Measurements from ENCODE around the gene C9orf85.

DNA sequence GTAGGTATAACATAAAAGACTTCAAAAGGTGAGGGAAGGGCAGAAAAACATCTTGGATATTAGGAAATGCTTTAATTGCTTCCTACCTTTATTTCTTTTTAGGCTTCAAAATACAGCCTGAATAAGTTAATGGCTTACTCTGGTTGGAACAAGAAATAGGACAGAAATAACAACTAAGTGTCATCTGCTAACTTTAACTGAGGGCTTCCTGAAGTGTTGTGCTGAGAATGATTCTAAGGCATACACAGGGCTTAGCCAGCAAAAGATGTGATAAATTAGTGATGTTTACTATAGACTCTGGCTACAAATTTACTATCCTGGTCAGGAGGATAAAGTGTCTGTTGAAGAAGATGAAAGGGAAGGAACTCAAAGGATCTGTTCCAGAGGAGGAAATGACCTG, 34.6 kb upstream of the C9orf85 start:
- TF ChIP-seq, protein P1, sequence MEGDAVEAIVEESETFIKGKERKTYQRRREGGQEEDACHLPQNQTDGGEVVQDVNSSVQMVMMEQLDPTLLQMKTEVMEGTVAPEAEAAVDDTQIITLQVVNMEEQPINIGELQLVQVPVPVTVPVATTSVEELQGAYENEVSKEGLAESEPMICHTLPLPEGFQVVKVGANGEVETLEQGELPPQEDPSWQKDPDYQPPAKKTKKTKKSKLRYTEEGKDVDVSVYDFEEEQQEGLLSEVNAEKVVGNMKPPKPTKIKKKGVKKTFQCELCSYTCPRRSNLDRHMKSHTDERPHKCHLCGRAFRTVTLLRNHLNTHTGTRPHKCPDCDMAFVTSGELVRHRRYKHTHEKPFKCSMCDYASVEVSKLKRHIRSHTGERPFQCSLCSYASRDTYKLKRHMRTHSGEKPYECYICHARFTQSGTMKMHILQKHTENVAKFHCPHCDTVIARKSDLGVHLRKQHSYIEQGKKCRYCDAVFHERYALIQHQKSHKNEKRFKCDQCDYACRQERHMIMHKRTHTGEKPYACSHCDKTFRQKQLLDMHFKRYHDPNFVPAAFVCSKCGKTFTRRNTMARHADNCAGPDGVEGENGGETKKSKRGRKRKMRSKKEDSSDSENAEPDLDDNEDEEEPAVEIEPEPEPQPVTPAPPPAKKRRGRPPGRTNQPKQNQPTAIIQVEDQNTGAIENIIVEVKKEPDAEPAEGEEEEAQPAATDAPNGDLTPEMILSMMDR (IDR thresholded peaks at IDR 0.05; ENCODE audit: poor library complexity), result no peak
- TF ChIP-seq EZH2 (IDR thresholded peaks at IDR 0.05; ENCODE audit: borderline replicate concordance), result no peak
